SK-N-SH (cell line): ENCODE results near the gene GLB1L3. TPM values are rescaled to one million over a fixed set of nuclear protein-coding genes. Genes with fewer than 3 reads are reported as not detected.

Experiments used
- CTCF ChIA-PET: fragments of 300-600, 350-600 bp; formaldehyde crosslinking; extraction: SDS; loops from one replicate; lab custom pipeline; 2021; lab: Yijun Ruan, JAX
- POLR2A ChIA-PET: fragments of 350-600 bp; sonication (Branson Sonifier 250); formaldehyde crosslinking; extraction: SDS; loops from one replicate; lab custom pipeline; 2020; ENCODE audit warnings: antibody characterized with exemption, inconsistent platforms; lab: Yijun Ruan, JAX
- DNase-seq: peaks from one replicate; pipeline ENCODE4 v3.0.0; 2012
- H2AFZ ChIP-seq: fragments of 200-600 bp; sonication (generic); 2 replicates; pipeline ENCODE4 v1.8.1; 2016; ENCODE audit warnings: antibody characterized with exemption, mild to moderate bottlenecking, low read depth
- H3F3A ChIP-seq: fragments of 200-600 bp; sonication (generic); replicated peaks from 2 replicates; pipeline ENCODE3; 2016; ENCODE audit warnings: antibody characterized with exemption, mild to moderate bottlenecking; ENCODE audit not compliant: insufficient read depth
- H3K27ac ChIP-seq, 2 experiments: fragments of 200-500 bp in 1 of 2; fragments of 200-600 bp in 1 of 2; sonication (Bioruptor generic) in 1 of 2; sonication (generic), shearing (Covaris generic) in 1 of 2; 2 replicates each; pipeline versions ENCODE4 v1.5.1 to v1.6.1; 2014 to 2016; ENCODE audit warnings: low read depth in 2 of 2, inconsistent platforms in 1 of 2, low read length in 1 of 2, mild to moderate bottlenecking in 1 of 2, mixed read lengths in 1 of 2
- H3K27me3 ChIP-seq: fragments of 200-600 bp; sonication (generic), shearing (Covaris generic); 2 replicates; pipeline ENCODE4 v1.6.1; 2016; ENCODE audit warnings: mixed run types; ENCODE audit not compliant: insufficient read depth
- H3K36me3 ChIP-seq, 2 experiments: fragments of 200-500 bp in 1 of 2; fragments of 200-600 bp in 1 of 2; sonication (Bioruptor generic) in 1 of 2; sonication (generic) in 1 of 2; replicated peaks in 1 of 2; 2 replicates each; pipeline versions ENCODE3 to v1.5.1; 2014 to 2016; ENCODE audit warnings: low read length in 1 of 2, mild to moderate bottlenecking in 1 of 2; ENCODE audit not compliant: insufficient read depth in 2 of 2, control insufficient read depth in 1 of 2
- H3K4me1 ChIP-seq, 2 experiments: fragments of 200-500 bp in 1 of 2; fragments of 200-600 bp in 1 of 2; sonication (Bioruptor generic) in 1 of 2; sonication (generic), shearing (Covaris generic) in 1 of 2; 2 replicates each; pipeline versions ENCODE4 v1.5.1 to v1.6.1; 2014 to 2016; ENCODE audit warnings: low read depth in 1 of 2, low read length in 1 of 2, mixed run types in 1 of 2; ENCODE audit not compliant: insufficient read depth in 2 of 2, control insufficient read depth in 1 of 2
- H3K4me2 ChIP-seq: fragments of 200-600 bp; sonication (generic), shearing (Covaris generic); 2 replicates; pipeline ENCODE4 v1.6.1; 2017; ENCODE audit warnings: mixed run types
- H3K4me3 ChIP-seq, 2 experiments: fragments of 200-500 bp in 1 of 2; fragments of 200-600 bp in 1 of 2; sonication (Bioruptor generic) in 1 of 2; sonication (generic), shearing (Covaris generic) in 1 of 2; 2 replicates each; pipeline versions ENCODE4 v1.5.1 to v1.8.1; 2014 to 2016; ENCODE audit warnings: low read depth in 2 of 2, inconsistent platforms in 1 of 2, low read length in 1 of 2, mild to moderate bottlenecking in 1 of 2, mixed read lengths in 1 of 2, moderate library complexity in 1 of 2
- H3K79me2 ChIP-seq: fragments of 200-600 bp; sonication (generic); 2 replicates; pipeline ENCODE4 v1.8.1; 2017; ENCODE audit warnings: mild to moderate bottlenecking; ENCODE audit not compliant: insufficient read depth
- H3K9ac ChIP-seq: fragments of 200-600 bp; sonication (generic); 2 replicates; pipeline ENCODE4 v1.6.1; 2017; ENCODE audit warnings: mixed run types
- H3K9me2 ChIP-seq: fragments of 200-600 bp; sonication (generic); 2 replicates; pipeline ENCODE4 v1.6.1; 2017; ENCODE audit warnings: mixed run types
- H3K9me3 ChIP-seq: fragments of 200-600 bp; sonication (generic); 2 replicates; pipeline ENCODE4 v1.6.1; 2017; ENCODE audit warnings: mixed run types, mild to moderate bottlenecking, moderate library complexity
- H4K20me1 ChIP-seq: fragments of 200-600 bp; sonication (generic); 2 replicates; pipeline ENCODE4 v1.6.1; 2017; ENCODE audit warnings: mild to moderate bottlenecking, mixed run types; ENCODE audit not compliant: insufficient read depth
- EZH2phosphoT487 ChIP-seq: fragments of 200-600 bp; sonication (generic); IDR thresholded peaks from 2 replicates; pipeline ENCODE4 v1.6.1; 2017; ENCODE audit warnings: low read depth, mixed run types, mild to moderate bottlenecking, antibody characterized with exemption, moderate library complexity, borderline replicate concordance
- GATA2 ChIP-seq: sonication (generic); formaldehyde crosslinking; IDR thresholded peaks from 2 replicates; pipeline ENCODE4 v1.5.0; 2020; ENCODE audit warnings: mild to moderate bottlenecking, missing genetic modification reagents
- JUND ChIP-seq: IDR thresholded peaks from 2 replicates; pipeline ENCODE4 v1.4.0; 2012
- MXI1 ChIP-seq: IDR thresholded peaks from 2 replicates; pipeline ENCODE4 v1.6.1; 2012; ENCODE audit warnings: mild to moderate bottlenecking, low read depth, low read length, improper control_type of control experiment
- NRF1 ChIP-seq: IDR thresholded peaks from 2 replicates; pipeline ENCODE4 v1.6.1; 2012; ENCODE audit warnings: low read depth, mild to moderate bottlenecking, low read length
- RAD21 ChIP-seq: IDR thresholded peaks from 2 replicates; pipeline ENCODE4 v1.6.1; 2012; ENCODE audit warnings: mild to moderate bottlenecking, low read length
- RFX5 ChIP-seq: IDR thresholded peaks from 2 replicates; pipeline ENCODE4 v1.6.1; 2012; ENCODE audit warnings: mild to moderate bottlenecking, improper control_type of control experiment, low read length
- SIN3A ChIP-seq: IDR thresholded peaks from 2 replicates; pipeline ENCODE4 v1.6.1; 2012; ENCODE audit warnings: low read depth, mild to moderate bottlenecking, low read length, moderate library complexity, borderline replicate concordance
- SMC3 ChIP-seq: IDR thresholded peaks from 2 replicates; pipeline ENCODE4 v1.6.1; 2012; ENCODE audit warnings: low read depth, low read length, improper control_type of control experiment
- TAF1 ChIP-seq: IDR thresholded peaks from 2 replicates; pipeline ENCODE4 v1.6.1; 2012; ENCODE audit warnings: low read depth, mild to moderate bottlenecking, low read length, moderate library complexity, borderline replicate concordance
- TEAD4 ChIP-seq: IDR thresholded peaks from 2 replicates; pipeline ENCODE4 v1.4.0; 2012; ENCODE audit warnings: mild to moderate bottlenecking, borderline replicate concordance; ENCODE audit not compliant: insufficient read depth
- WGBS: methylation state at CpG from one replicate; pipeline ENCODE4 v1.1.6; 2017; ENCODE audit warnings: low lambda C conversion rate; 5-methylcytosine and 5-hydroxymethylcytosine counted together
- polyA plus RNA-seq, 3 experiments: library from polyadenylated mRNA; depleted of rRNA; stranded (reverse); fragments of >200 nt; gene quantifications; 2 replicates each; pipeline ENCODE4 v1.2.3, GENCODE V29; 2012
- TF ChIP-seq, protein P1 (sequence below): IDR thresholded peaks from 2 replicates; pipeline ENCODE4 v1.4.0; 2012; ENCODE audit warnings: low read depth, borderline replicate concordance
- TF ChIP-seq, protein P2 (sequence below): IDR thresholded peaks from 2 replicates; pipeline ENCODE4; 2012
- TF ChIP-seq, protein P3 (sequence below): IDR thresholded peaks from 2 replicates; pipeline ENCODE4 v1.6.1; 2012; ENCODE audit warnings: mild to moderate bottlenecking, low read depth, low read length, moderate library complexity

Gene GLB1L3
- polyA plus RNA-seq, 1 of the 3 experiments (the other 2 are of a cell fraction) = not detected

DNA sequence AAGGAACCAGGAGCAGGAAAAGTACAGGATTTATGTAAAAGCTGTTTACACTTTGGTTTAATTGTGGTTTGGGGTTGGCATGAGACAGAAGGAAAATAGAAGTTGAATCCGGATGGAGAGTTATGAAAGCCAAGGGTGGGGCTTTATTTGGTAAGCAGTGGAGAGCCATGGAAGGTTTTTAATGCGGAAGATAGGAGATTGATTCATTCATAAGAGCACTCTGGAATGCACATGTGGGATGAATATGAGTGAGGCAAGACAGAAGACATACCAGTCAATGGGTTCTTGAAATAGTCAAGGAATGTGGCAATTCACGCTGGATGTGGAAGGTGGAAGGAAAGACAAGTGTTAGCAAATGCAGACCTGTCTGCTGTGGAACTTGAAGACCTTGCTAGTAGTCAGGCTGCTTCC lies 9.3 kb upstream of the GLB1L3 start:
- Histone ChIP-seq H3K9me2 (no peaks in the 10 kb centered on the region), H3K36me3 (peaks cover 3 to 27% of the 10 kb centered on the region in 2 experiments), H4K20me1 (no peaks in the 10 kb centered on the region), H2AFZ (no peak overlapping the region), H3K4me3 (no peak overlapping the region), H3K27me3 (0 out of 2 replicates have a peak, but pooled peaks cover 4% of the 10 kb centered on the region), H3K4me1 (no peaks in the 10 kb centered on the region; a peak in 1 of 4 replicates), H3K9ac (no peak overlapping the region), H3K4me2 (no peak overlapping the region), H3K27ac (no peak overlapping the region), H3K9me3 (no peaks in the 10 kb centered on the region), H3F3A (no peaks in the 10 kb centered on the region), H3K79me2 (no peaks in the 10 kb centered on the region)
- CTCF ChIA-PET = no interaction called here
- no peak for DNase-seq
- WGBS = 56% methylated on average over 3 of the region's 3 CpGs
- TF ChIP-seq GATA2 (CRISPR knock-in tag) (no peak), RAD21 (no peak), SIN3A (no peak), MXI1 (no peak), JUND (no peak), NRF1 (no peak), RFX5 (no peak), TEAD4 (no peak), EZH2phosphoT487 (no peak), SMC3 (no peak), TAF1 (no peak)
- TF ChIP-seq, protein P1, sequence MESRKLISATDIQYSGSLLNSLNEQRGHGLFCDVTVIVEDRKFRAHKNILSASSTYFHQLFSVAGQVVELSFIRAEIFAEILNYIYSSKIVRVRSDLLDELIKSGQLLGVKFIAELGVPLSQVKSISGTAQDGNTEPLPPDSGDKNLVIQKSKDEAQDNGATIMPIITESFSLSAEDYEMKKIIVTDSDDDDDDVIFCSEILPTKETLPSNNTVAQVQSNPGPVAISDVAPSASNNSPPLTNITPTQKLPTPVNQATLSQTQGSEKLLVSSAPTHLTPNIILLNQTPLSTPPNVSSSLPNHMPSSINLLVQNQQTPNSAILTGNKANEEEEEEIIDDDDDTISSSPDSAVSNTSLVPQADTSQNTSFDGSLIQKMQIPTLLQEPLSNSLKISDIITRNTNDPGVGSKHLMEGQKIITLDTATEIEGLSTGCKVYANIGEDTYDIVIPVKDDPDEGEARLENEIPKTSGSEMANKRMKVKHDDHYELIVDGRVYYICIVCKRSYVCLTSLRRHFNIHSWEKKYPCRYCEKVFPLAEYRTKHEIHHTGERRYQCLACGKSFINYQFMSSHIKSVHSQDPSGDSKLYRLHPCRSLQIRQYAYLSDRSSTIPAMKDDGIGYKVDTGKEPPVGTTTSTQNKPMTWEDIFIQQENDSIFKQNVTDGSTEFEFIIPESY = no peak
- TF ChIP-seq, protein P2, sequence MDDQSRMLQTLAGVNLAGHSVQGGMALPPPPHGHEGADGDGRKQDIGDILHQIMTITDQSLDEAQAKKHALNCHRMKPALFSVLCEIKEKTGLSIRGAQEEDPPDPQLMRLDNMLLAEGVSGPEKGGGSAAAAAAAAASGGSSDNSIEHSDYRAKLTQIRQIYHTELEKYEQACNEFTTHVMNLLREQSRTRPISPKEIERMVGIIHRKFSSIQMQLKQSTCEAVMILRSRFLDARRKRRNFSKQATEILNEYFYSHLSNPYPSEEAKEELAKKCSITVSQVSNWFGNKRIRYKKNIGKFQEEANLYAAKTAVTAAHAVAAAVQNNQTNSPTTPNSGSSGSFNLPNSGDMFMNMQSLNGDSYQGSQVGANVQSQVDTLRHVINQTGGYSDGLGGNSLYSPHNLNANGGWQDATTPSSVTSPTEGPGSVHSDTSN = no peak
- TF ChIP-seq, protein P3, sequence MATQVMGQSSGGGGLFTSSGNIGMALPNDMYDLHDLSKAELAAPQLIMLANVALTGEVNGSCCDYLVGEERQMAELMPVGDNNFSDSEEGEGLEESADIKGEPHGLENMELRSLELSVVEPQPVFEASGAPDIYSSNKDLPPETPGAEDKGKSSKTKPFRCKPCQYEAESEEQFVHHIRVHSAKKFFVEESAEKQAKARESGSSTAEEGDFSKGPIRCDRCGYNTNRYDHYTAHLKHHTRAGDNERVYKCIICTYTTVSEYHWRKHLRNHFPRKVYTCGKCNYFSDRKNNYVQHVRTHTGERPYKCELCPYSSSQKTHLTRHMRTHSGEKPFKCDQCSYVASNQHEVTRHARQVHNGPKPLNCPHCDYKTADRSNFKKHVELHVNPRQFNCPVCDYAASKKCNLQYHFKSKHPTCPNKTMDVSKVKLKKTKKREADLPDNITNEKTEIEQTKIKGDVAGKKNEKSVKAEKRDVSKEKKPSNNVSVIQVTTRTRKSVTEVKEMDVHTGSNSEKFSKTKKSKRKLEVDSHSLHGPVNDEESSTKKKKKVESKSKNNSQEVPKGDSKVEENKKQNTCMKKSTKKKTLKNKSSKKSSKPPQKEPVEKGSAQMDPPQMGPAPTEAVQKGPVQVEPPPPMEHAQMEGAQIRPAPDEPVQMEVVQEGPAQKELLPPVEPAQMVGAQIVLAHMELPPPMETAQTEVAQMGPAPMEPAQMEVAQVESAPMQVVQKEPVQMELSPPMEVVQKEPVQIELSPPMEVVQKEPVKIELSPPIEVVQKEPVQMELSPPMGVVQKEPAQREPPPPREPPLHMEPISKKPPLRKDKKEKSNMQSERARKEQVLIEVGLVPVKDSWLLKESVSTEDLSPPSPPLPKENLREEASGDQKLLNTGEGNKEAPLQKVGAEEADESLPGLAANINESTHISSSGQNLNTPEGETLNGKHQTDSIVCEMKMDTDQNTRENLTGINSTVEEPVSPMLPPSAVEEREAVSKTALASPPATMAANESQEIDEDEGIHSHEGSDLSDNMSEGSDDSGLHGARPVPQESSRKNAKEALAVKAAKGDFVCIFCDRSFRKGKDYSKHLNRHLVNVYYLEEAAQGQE = no peak
- POLR2A ChIA-PET = no interaction called here
